Pulmonary artery endothelial cell (primary cell): ENCODE data around the gene AMY1B. TPM values are rescaled to one million over a fixed set of nuclear protein-coding genes. Genes with fewer than 3 reads are reported as not detected.
"Not testable (repeated sequence)": the region's sequence is repeated elsewhere in the genome, so short reads cannot be mapped to it uniquely, and the experiment has no call there.

Experiments
- DNase-seq: peaks from one replicate; pipeline ENCODE4 v3.0.0-alpha.2; 2011; ENCODE audit warnings: low read depth, low spot score
- total RNA-seq: library from RNA; depleted of rRNA; stranded (reverse); fragments of >200 nt; gene quantifications from 2 replicates; pipeline ENCODE4 v1.2.3, GENCODE V29; 2014

The AMY1B gene
- total RNA-seq, result not detected in 2 replicates

- DNase-seq, result not testable (repeated sequence)
Observed at GRCh38 chr1:103696110-103696509, at the start of gene AMY1B. Gene AMY1B (minus strand): TSS chr1:103696210. CDS start chr1:103695639, 571 bp downstream.

- DNase-seq, result not testable (repeated sequence)
Observed at GRCh38 chr1:103745040-103745439, 49.0 kb upstream of the AMY1B start.

- not testable (repeated sequence) for DNase-seq
Observed at GRCh38 chr1:103744449-103744848, 48.4 kb upstream of the AMY1B start.

- DNase-seq, result not testable (repeated sequence)
Observed at GRCh38 chr1:103738031-103738430, 42.0 kb upstream of the AMY1B start.

- not testable (repeated sequence) for DNase-seq
Observed at GRCh38 chr1:103735334-103735733, 39.3 kb upstream of the AMY1B start.

- not testable (repeated sequence) for DNase-seq
Observed at GRCh38 chr1:103721473-103721872, 25.5 kb upstream of the AMY1B start.

GRCh38 chr1:103717404-103717803, 21.4 kb upstream of the AMY1B start:
- not testable (repeated sequence) for DNase-seq

GRCh38 chr1:103710381-103710780, 14.4 kb upstream of the AMY1B start:
- not testable (repeated sequence) for DNase-seq

- DNase-seq, result not testable (repeated sequence)
Observed at GRCh38 chr1:103707670-103708069, 11.7 kb upstream of the AMY1B start.

GRCh38 chr1:103701256-103701655, 5.2 kb upstream of the AMY1B start:
- DNase-seq, result not testable (repeated sequence)

GRCh38 chr1:103700669-103701068, 4.7 kb upstream of the AMY1B start:
- not testable (repeated sequence) for DNase-seq

- not testable (repeated sequence) for DNase-seq
Observed at GRCh38 chr1:103697430-103697829, 1.4 kb upstream of the AMY1B start.

GRCh38 chr1:103676335-103676734, 19.7 kb downstream of the AMY1B start:
- DNase-seq, result not testable (repeated sequence)

- not testable (repeated sequence) for DNase-seq
Observed at GRCh38 chr1:103655460-103655859, 40.5 kb downstream of the AMY1B start, which contains the start of gene AMY1A. Gene AMY1A (plus strand): TSS chr1:103655760. CDS start chr1:103656331, 571 bp downstream.

GRCh38 chr1:103654133-103654532, 41.9 kb downstream of the AMY1B start:
- DNase-seq, result not testable (repeated sequence)

GRCh38 chr1:103650889-103651288, 45.1 kb downstream of the AMY1B start:
- DNase-seq, result not testable (repeated sequence)

GRCh38 chr1:103650305-103650704, 45.7 kb downstream of the AMY1B start:
- DNase-seq, result not testable (repeated sequence)

- DNase-seq, result not testable (repeated sequence)
Observed at GRCh38 chr1:103643908-103644307, 52.1 kb downstream of the AMY1B start.

GRCh38 chr1:103641194-103641593, 54.8 kb downstream of the AMY1B start:
- DNase-seq, result not testable (repeated sequence)
